Endothelial cell of umbilical vein (primary cell): ENCODE measurements around the gene FNBP1. TPM values are rescaled to one million over a fixed set of nuclear protein-coding genes. Genes with fewer than 3 reads are reported as not detected.

Experiments
- BruUV-seq: library from RNA; stranded (reverse); fragments of 400-500 nt; replicated peaks from 2 replicates; lab custom pipeline; 2021; lab: Mats Ljungman, UMichigan
- CTCF ChIA-PET: fragments of 300-600, 350-600 bp; sonication (Branson Sonifier 250); formaldehyde crosslinking; loops from one replicate; lab custom pipeline; 2021; ENCODE audit warnings: antibody characterized with exemption, inconsistent platforms; lab: Charles Lee
- POLR2A ChIA-PET: fragments of 300-600, 350-600 bp; sonication (Branson Sonifier 250); formaldehyde crosslinking; loops from one replicate; lab custom pipeline; 2021; ENCODE audit warnings: antibody characterized with exemption, inconsistent platforms; lab: Charles Lee
- DNase-seq: peaks from one replicate; pipeline ENCODE4 v3.0.0-alpha.2; 2011; ENCODE audit warnings: low read depth, low spot score
- FAIRE-seq: peaks from 2 replicates; lab custom pipeline; 2011; peaks lifted over from hg19 to GRCh38; lab: Jason Lieb, UNC
- H2AFZ ChIP-seq: 2 replicates; pipeline ENCODE4 v1.6.0; 2012; ENCODE audit warnings: low read depth, low read length, control low read depth, inconsistent platforms
- H3K27ac ChIP-seq: 2 replicates; pipeline ENCODE4 v1.5.1; 2011; ENCODE audit warnings: low read depth, mild to moderate bottlenecking, control low read depth, low read length, moderate library complexity; ENCODE audit not compliant: insufficient read depth
- H3K27me3 ChIP-seq, 2 experiments: 2 replicates each; pipeline versions ENCODE4 v1.6.0 to v1.6.1; 2011; ENCODE audit warnings: low read length in 2 of 2, mixed read lengths in 1 of 2; ENCODE audit not compliant: control insufficient read depth in 2 of 2, insufficient read depth in 2 of 2
- H3K36me3 ChIP-seq, 2 experiments: 2 replicates in 1 of 2; 3 replicates in 1 of 2; pipeline ENCODE4 v1.5.1; 2011; ENCODE audit warnings: low read length in 2 of 2, mild to moderate bottlenecking in 1 of 2, moderate library complexity in 1 of 2; ENCODE audit not compliant: control insufficient read depth in 2 of 2, insufficient read depth in 2 of 2; ENCODE audit errors: extremely low read depth in 1 of 2
- H3K4me1 ChIP-seq: 3 replicates; pipeline ENCODE4 v1.5.1; 2011; ENCODE audit warnings: mild to moderate bottlenecking, low read length; ENCODE audit not compliant: control insufficient read depth, insufficient read depth; ENCODE audit errors: extremely low read depth
- H3K4me2 ChIP-seq: 2 replicates; pipeline ENCODE4 v1.6.1; 2011; ENCODE audit warnings: low read length, control low read depth, mixed read lengths; ENCODE audit not compliant: insufficient read depth
- H3K4me3 ChIP-seq, 3 experiments: fragments of 200-600 bp in 1 of 3; sonication (generic), shearing (Covaris generic) in 1 of 3; replicated peaks in 1 of 3; 2 replicates each; pipeline ENCODE4 v1.5.1; 2011 to 2016; ENCODE audit warnings: control low read depth in 3 of 3, low read length in 3 of 3, mild to moderate bottlenecking in 2 of 3, inconsistent platforms in 1 of 3, low read depth in 1 of 3, moderate library complexity in 1 of 3; ENCODE audit not compliant: insufficient read depth in 1 of 3
- H3K79me2 ChIP-seq: 2 replicates; pipeline ENCODE4 v1.6.0; 2012; ENCODE audit warnings: low read length, inconsistent platforms; ENCODE audit not compliant: control insufficient read depth, insufficient read depth
- H3K9ac ChIP-seq: replicated peaks from 2 replicates; pipeline ENCODE3; 2011; ENCODE audit warnings: low read length, control low read depth; ENCODE audit not compliant: insufficient read depth; ENCODE audit errors: extremely low read depth
- H3K9me1 ChIP-seq: replicated peaks from 3 replicates; pipeline ENCODE4 v1.6.0; 2011; ENCODE audit warnings: mild to moderate bottlenecking, low read length; ENCODE audit not compliant: control insufficient read depth, insufficient read depth; ENCODE audit errors: extremely low read depth
- H3K9me3 ChIP-seq: replicated peaks from 2 replicates; pipeline ENCODE4 v1.5.1; 2012; ENCODE audit warnings: low read length, inconsistent platforms; ENCODE audit not compliant: control insufficient read depth, insufficient read depth
- H4K20me1 ChIP-seq: replicated peaks from 2 replicates; pipeline ENCODE3; 2011; ENCODE audit warnings: mild to moderate bottlenecking, low read length; ENCODE audit not compliant: control insufficient read depth, insufficient read depth; ENCODE audit errors: extremely low read depth
- EZH2 ChIP-seq: IDR thresholded peaks from 2 replicates; pipeline ENCODE4 v1.6.1; 2012; ENCODE audit warnings: borderline replicate concordance, low read depth, mild to moderate bottlenecking, moderate library complexity, low read length, inconsistent platforms; ENCODE audit not compliant: severe bottlenecking
- FOS ChIP-seq: IDR thresholded peaks from 2 replicates; pipeline ENCODE4 v1.6.1; 2011; ENCODE audit warnings: mild to moderate bottlenecking, low read length, moderate library complexity, borderline replicate concordance; ENCODE audit not compliant: insufficient read depth
- GATA2 ChIP-seq: IDR thresholded peaks from 2 replicates; pipeline ENCODE4 v1.7.0; 2011; ENCODE audit warnings: low read depth, mild to moderate bottlenecking, moderate library complexity, mixed read lengths, low read length; ENCODE audit not compliant: insufficient read length, insufficient read depth
- JUN ChIP-seq: IDR thresholded peaks from 2 replicates; pipeline ENCODE4 v1.6.1; 2011; ENCODE audit warnings: borderline replicate concordance, low read depth; ENCODE audit not compliant: insufficient read length, insufficient read depth
- MYC ChIP-seq: IDR thresholded peaks from one replicate; pipeline ENCODE4 v1.6.1; 2011; ENCODE audit warnings: mild to moderate bottlenecking, low read depth, low read length
- POLR2A ChIP-seq: IDR thresholded peaks from 2 replicates; pipeline ENCODE4 v1.6.1; 2012; ENCODE audit warnings: low read depth, mild to moderate bottlenecking, control low read depth, low read length
- POLR2AphosphoS5 ChIP-seq: IDR thresholded peaks from 2 replicates; pipeline ENCODE4 v1.6.1; 2012; ENCODE audit warnings: low read depth, mild to moderate bottlenecking, control low read depth, low read length, moderate library complexity; ENCODE audit not compliant: insufficient read depth
- dilution Hi-C: fragments of 300-500 bp; cut with MboI; formaldehyde crosslinking; loops from one replicate; pipeline ENCODE4 v1.15.0; 2019; ENCODE audit warnings: low sequenced_read_pairs; ENCODE audit not compliant: extremely low pct_ligation_motif_present
- intact Hi-C: fragments of 100-400 bp; cut with micrococcal nuclease; formaldehyde crosslinking; loops from one replicate; pipeline ENCODE4 v1.10.0; 2022
- polyA plus RNA-seq, 4 experiments: library from polyadenylated mRNA; depleted of rRNA in 3 of 4; stranded (reverse) in 3 of 4; unstranded in 1 of 4; fragments of >200 nt; gene quantifications; 2 replicates each; pipeline versions ENCODE4 v1.2.1 to v1.2.3, GENCODE V29; 2011 to 2012; ENCODE audit warnings: missing spikeins in 1 of 4
- total RNA-seq: library from RNA; stranded (reverse); gene quantifications from 2 replicates; pipeline ENCODE4 v1.2.3, GENCODE V29; 2021
- TF ChIP-seq, protein P1 (sequence below), 2 donors: IDR thresholded peaks; 1 replicate in 1 of 2; 2 replicates in 1 of 2; pipeline ENCODE4 v1.5.1; 2011; ENCODE audit warnings: low read length in 2 of 2, mild to moderate bottlenecking in 2 of 2, moderate library complexity in 2 of 2, control low read depth in 1 of 2, inconsistent platforms in 1 of 2, low read depth in 1 of 2; ENCODE audit not compliant: insufficient read depth in 1 of 2; ENCODE audit errors: extremely low read depth in 1 of 2
- TF ChIP-seq, protein P2 (sequence below): IDR thresholded peaks from 2 replicates; pipeline ENCODE4 v1.6.1; 2011; ENCODE audit not compliant: insufficient read depth, insufficient read length

Gene FNBP1
- total and polyA plus RNA-seq, 2 donors (not counting 3 experiments of a cell fraction or from before 2014, with no cell fraction given) = 10.9 to 43.9 TPM

DNA sequence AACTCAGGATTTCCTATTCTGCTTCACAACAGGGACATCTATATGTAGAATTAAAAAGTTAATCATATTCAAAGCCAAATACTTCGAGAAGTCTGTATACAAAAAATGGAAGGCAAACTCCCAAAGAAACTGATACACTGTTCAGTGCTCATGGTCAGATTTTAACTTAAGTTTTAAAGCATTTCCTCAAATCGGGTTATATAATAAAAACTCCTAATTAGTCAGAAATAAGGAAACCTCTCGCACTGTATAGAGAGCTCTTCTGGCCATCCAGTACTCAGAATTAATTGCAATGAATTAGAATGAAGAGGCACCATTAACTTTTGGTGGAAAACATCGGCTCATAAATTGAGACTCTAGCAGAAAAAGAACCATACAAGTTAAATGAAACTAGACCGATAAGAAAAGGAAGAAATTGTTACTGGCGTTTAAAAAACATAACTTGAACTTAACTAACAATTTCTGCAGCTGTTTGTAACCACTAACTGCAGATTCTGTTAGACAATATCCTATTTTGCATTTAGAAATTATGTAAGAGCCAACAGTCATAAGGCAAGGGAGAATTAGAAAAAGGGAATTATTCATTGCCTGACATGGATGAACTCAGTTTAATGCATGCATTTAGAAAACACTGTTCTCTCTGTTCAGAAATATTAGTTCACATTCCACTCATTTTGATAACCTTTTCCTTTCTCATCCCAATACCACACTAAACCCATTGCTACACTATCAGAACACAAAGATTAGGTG lies 96.6 kb downstream of the FNBP1 start:
- no peak for FAIRE-seq
- no peak for DNase-seq

More for the DNA sequence above, 96.6 kb downstream of the FNBP1 start:
- Histone ChIP-seq H3K4me2 (no peak overlapping the region), H3K79me2 (no peaks in the 10 kb centered on the region), H3K36me3 (peaks cover 0 to 2% of the 10 kb centered on the region in 2 experiments), H3K9me3 (no peaks in the 10 kb centered on the region), H4K20me1 (no peaks in the 10 kb centered on the region), H2AFZ (no peak overlapping the region), H3K27ac (no peak overlapping the region), H3K4me1 (peaks cover 5% of the 10 kb centered on the region), H3K27me3 (no peaks in the 10 kb centered on the region), H3K9ac (no peak overlapping the region), H3K4me3 (no peak overlapping the region), H3K9me1 (no peaks in the 10 kb centered on the region)
- dilution Hi-C loops (no loop called here), intact Hi-C loops (no loop called here)
- BruUV-seq = no TSS peak
- ChIA-PET POLR2A (no interaction called here), CTCF (no interaction called here)
- TF ChIP-seq GATA2 = no peak
- TF ChIP-seq JUN = no peak
- TF ChIP-seq EZH2 = no peak
- TF ChIP-seq FOS = no peak
- no peak for TF ChIP-seq POLR2AphosphoS5
- TF ChIP-seq, protein P1, sequence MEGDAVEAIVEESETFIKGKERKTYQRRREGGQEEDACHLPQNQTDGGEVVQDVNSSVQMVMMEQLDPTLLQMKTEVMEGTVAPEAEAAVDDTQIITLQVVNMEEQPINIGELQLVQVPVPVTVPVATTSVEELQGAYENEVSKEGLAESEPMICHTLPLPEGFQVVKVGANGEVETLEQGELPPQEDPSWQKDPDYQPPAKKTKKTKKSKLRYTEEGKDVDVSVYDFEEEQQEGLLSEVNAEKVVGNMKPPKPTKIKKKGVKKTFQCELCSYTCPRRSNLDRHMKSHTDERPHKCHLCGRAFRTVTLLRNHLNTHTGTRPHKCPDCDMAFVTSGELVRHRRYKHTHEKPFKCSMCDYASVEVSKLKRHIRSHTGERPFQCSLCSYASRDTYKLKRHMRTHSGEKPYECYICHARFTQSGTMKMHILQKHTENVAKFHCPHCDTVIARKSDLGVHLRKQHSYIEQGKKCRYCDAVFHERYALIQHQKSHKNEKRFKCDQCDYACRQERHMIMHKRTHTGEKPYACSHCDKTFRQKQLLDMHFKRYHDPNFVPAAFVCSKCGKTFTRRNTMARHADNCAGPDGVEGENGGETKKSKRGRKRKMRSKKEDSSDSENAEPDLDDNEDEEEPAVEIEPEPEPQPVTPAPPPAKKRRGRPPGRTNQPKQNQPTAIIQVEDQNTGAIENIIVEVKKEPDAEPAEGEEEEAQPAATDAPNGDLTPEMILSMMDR (IDR thresholded peaks at IDR 0.05; ENCODE audit: extremely low read depth in 1 of 2, insufficient read depth in 1 of 2, low read depth in 1 of 2, low read length in 2 of 2) = no peak
- TF ChIP-seq POLR2A = no peak
- TF ChIP-seq MYC = no peak
- TF ChIP-seq, protein P2, sequence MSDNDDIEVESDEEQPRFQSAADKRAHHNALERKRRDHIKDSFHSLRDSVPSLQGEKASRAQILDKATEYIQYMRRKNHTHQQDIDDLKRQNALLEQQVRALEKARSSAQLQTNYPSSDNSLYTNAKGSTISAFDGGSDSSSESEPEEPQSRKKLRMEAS = no peak
